ENCODE results near the gene ARSG. TPM values are rescaled to one million over a fixed set of nuclear protein-coding genes. Genes with fewer than 3 reads are reported as not detected.

The ARSG gene
- polyA plus RNA-seq, 3 donors = 15.5 to 19.3 (median 19.2) TPM

- intact Hi-C loops (cut with micrococcal nuclease) = no loop called here
- peaks cover 0 to 4% (median 1%) of the 10 kb centered on the region in 7 donors for H3K9me3 Mint-ChIP-seq
- H3K27me3 Mint-ChIP-seq (ENCODE audit: low read depth in 3 of 3) = peaks cover 0 to under 1% (median 0%) of the 10 kb centered on the region in 3 donors
- H4K20me1 ChIP-seq (ENCODE audit: insufficient read depth, low read length) = no peaks in the 10 kb centered on the region
- peaks cover 6% of the 10 kb centered on the region for H3K79me2 ChIP-seq (ENCODE audit: insufficient read depth, low read length)
- H3K9ac ChIP-seq (ENCODE audit: insufficient read depth, low read length, poor library complexity, severe bottlenecking) = no peak overlapping the region
- 88% methylated on average over 8 of the region's 10 CpGs for WGBS (ENCODE audit: insufficient coverage)
- TF ChIP-seq CTCF (IDR thresholded peaks at IDR 0.05) = no peak
- H3K27ac ChIP-seq (ENCODE audit: low read depth in 1 of 2, low read length in 2 of 2) = peak overlapping the region in 1 of 2 donors; percentile 1
- peaks cover 47% of the 10 kb centered on the region for H3K4me1 Mint-ChIP-seq
- peak overlapping the region in 1 of 7 donors; percentile 32 for H3K27ac Mint-ChIP-seq
- no peaks in the 10 kb centered on the region for H3K36me3 ChIP-seq (replicated peaks in 1 of 2; ENCODE audit: control insufficient read depth in 1 of 2, insufficient read depth in 2 of 2, low read length in 2 of 2)
- H3K4me3 Mint-ChIP-seq = no peak overlapping the region
- peaks cover 34 to 45% of the 10 kb centered on the region in 2 donors for H3K4me1 ChIP-seq (ENCODE audit: control insufficient read depth in 1 of 2, insufficient read depth in 2 of 2, low read length in 2 of 2)
- H3K36me3 Mint-ChIP-seq = peaks cover 3 to 19% of the 10 kb centered on the region in 2 donors
- H2AFZ ChIP-seq (ENCODE audit: insufficient read depth, low read depth, low read length, poor library complexity, severe bottlenecking) = no peak overlapping the region
- H3K27me3 ChIP-seq (ENCODE audit: control insufficient read depth in 2 of 2, insufficient read depth in 2 of 2, low read length in 2 of 2) = no peaks in the 10 kb centered on the region
- H3K9me3 ChIP-seq (replicated peaks in 1 of 2; ENCODE audit: control insufficient read depth in 1 of 2, insufficient read depth in 1 of 2, low read length in 2 of 2) = no peaks in the 10 kb centered on the region
- H3K4me3 ChIP-seq (replicated peaks in 1 of 3; ENCODE audit: low read depth in 2 of 3, low read length in 3 of 3) = no peak overlapping the region
- H3K4me2 ChIP-seq (replicated peaks; ENCODE audit: extremely low read depth, low read length, poor library complexity, severe bottlenecking) = no peak overlapping the region
- no peak for DNase-seq
Measured at GRCh38 chr17:68302066-68302564, 10.8 kb downstream of the ARSG start.

- H3K36me3 Mint-ChIP-seq = peaks cover 9 to 24% of the 10 kb centered on the region in 2 donors
- peaks cover 28 to 40% of the 10 kb centered on the region in 2 donors for H3K4me1 ChIP-seq (ENCODE audit: control insufficient read depth in 1 of 2, insufficient read depth in 2 of 2, low read length in 2 of 2)
- H3K9ac ChIP-seq (ENCODE audit: insufficient read depth, low read length, poor library complexity, severe bottlenecking) = no peak overlapping the region
- H3K27ac Mint-ChIP-seq = peak overlapping the region in 2 of 7 donors; percentile 32 to 38
- no peaks in the 10 kb centered on the region for H4K20me1 ChIP-seq (ENCODE audit: insufficient read depth, low read length)
- H3K4me3 ChIP-seq (replicated peaks in 1 of 3; ENCODE audit: low read depth in 2 of 3, low read length in 3 of 3) = no peak overlapping the region
- H2AFZ ChIP-seq (ENCODE audit: insufficient read depth, low read depth, low read length, poor library complexity, severe bottlenecking) = no peak overlapping the region
- peak overlapping the region in 1 of 2 donors; percentile 1 for H3K27ac ChIP-seq (ENCODE audit: low read depth in 1 of 2, low read length in 2 of 2)
- no peak overlapping the region for H3K4me3 Mint-ChIP-seq
- no peak overlapping the region for H3K4me2 ChIP-seq (replicated peaks; ENCODE audit: extremely low read depth, low read length, poor library complexity, severe bottlenecking)
- 100% methylated on average over 1 of the region's 4 CpGs for whole genome bisulfite sequencing (ENCODE audit: insufficient coverage)
- H3K4me1 Mint-ChIP-seq = peaks cover 47% of the 10 kb centered on the region
- H3K36me3 ChIP-seq (replicated peaks in 1 of 2; ENCODE audit: control insufficient read depth in 1 of 2, insufficient read depth in 2 of 2, low read length in 2 of 2) = no peaks in the 10 kb centered on the region
- H3K27me3 Mint-ChIP-seq (ENCODE audit: low read depth in 3 of 3) = peaks cover 0 to 2% (median 2%) of the 10 kb centered on the region in 3 donors
- no peaks in the 10 kb centered on the region for H3K9me3 ChIP-seq (replicated peaks in 1 of 2; ENCODE audit: control insufficient read depth in 1 of 2, insufficient read depth in 1 of 2, low read length in 2 of 2)
- peaks cover 6% of the 10 kb centered on the region for H3K79me2 ChIP-seq (ENCODE audit: insufficient read depth, low read length)
- intact Hi-C loops (cut with micrococcal nuclease) = no loop called here
- DNase-seq = no peak
- no peaks in the 10 kb centered on the region for H3K27me3 ChIP-seq (ENCODE audit: control insufficient read depth in 2 of 2, insufficient read depth in 2 of 2, low read length in 2 of 2)
- H3K9me3 Mint-ChIP-seq = peaks cover 0 to 4% (median 1%) of the 10 kb centered on the region in 7 donors
- no peak for TF ChIP-seq CTCF (IDR thresholded peaks at IDR 0.05)
Measured at GRCh38 chr17:68302666-68303065, 11.4 kb downstream of the ARSG start.
